Stimulated activated CD4-positive, alpha-beta T cell treated with anti-CD3 and anti-CD28 coated beads, Interleukin-12 subunit alpha, Interleukin-12 subunit beta, amount 100 ng/mL, for 48 hours (primary cell): Measurements from ENCODE around the gene CTSH.

ENCODE experiments used
- DNase-seq, 3 donors: peaks; one replicate each; pipeline ENCODE4 v3.0.0-alpha.2; 2020; ENCODE audit warnings: low read depth in 2 of 3, low spot score in 1 of 3

CTSH gene

DNA sequence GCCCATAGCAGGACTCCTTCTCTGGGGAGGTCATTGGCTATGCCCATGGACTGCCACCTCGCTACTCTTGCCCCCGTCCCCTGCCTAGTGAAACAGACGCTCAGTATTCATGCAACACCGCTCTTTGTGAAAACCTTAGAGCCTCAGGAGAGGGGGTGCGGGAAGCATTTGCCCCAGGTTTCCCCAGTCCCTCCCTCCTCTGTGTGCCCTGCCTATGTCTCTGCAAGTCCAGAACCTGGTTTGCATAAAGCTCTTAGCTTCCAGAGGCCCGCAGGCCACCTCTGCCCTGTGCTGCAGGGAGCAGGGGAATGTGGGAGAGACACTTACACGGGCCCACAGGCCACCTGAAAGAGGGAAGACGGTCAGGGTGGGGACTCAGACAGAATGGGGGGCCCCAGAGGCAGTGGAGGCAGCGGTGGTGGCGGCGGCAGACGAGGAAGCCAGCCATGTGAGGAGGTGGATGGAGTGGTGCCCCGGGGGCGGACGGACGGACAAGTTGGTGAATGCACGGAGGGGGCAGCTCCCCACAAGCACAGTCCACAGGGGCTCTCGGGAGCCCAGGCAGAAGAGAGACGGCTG is 33.8 kb upstream of the CTSH start:
- DNase-seq, result no peak

DNA sequence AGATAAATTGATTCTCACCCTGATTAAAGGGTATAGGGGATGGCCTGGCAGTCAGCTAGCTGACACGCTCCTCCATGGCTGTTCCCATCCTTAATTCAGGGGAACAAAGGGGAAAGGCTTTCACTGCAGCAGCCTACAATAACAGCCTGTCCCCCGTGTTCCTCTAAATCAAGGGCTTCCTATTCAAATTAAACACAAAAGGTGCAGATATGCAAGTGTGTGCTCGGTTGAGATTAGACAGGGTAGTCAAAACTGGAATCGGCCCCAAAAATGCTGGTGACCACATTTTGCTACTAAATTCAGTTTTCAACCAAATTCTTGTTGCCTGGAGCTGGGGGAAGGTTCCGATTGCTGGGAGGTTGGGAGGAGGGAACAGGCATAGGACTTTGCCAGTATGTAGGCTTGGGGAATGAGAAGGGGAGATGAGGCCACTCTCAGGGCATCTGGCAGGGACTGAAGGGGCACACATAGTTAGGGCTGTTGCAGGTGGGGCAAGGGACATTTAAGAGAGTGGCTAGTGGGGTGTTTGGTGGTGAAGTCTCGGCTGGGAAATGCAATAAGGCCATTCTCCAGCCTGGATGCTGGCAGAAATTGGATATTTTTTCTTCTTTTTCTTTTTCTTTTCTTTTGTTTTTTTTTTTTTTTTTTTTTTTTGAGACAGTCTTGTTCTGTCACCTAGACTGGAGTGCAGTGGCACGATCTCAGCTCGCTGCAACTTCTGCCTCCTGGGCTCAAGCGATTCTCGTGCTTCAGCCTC is 32.9 kb upstream of the CTSH start:
- DNase-seq, result no peak

DNA sequence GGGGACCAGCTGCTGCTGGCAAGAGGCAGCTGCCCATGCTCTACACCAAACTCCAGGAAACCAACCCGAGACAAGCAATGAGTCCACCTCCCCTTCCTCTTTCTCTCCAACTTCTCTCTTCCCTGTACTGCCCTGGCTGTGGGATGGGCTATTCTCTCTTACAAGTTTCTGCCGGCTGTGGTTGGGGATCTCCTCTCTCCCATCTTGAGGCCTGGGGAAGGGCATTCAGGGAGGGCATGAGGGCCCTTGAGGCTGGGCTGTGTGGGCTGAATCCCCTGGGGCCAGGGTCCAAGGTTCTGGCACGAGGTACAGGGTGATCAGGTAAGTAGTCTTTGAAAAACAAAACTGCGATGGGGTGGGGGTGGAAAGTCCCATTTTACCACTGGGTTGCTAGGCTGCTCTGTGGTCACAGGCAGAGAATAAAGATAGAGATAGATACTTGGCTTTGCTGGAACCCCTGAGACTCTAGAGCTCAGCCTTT is 32.3 kb upstream of the CTSH start:
- no peak for DNase-seq

DNA sequence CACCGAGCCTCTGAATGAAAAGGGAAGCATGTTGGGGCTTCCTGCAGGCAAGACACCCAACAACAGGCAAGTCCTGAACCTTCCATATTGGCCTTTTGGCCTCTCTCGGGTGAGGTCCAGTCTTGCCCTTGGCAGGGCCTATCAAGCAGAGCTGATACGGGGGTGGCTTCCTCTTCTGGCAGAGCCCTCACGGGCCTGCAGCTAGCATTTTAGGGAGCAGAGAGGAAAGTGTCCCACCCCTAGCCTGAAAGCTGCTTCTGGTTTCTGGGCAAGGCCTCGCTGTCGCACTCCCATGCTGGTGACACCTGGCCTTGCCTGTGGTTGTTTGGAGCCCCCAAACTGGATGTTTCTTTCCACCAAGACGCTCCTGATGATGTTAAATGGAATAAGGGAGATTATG is 31.8 kb upstream of the CTSH start:
- DNase-seq, result no peak

DNA sequence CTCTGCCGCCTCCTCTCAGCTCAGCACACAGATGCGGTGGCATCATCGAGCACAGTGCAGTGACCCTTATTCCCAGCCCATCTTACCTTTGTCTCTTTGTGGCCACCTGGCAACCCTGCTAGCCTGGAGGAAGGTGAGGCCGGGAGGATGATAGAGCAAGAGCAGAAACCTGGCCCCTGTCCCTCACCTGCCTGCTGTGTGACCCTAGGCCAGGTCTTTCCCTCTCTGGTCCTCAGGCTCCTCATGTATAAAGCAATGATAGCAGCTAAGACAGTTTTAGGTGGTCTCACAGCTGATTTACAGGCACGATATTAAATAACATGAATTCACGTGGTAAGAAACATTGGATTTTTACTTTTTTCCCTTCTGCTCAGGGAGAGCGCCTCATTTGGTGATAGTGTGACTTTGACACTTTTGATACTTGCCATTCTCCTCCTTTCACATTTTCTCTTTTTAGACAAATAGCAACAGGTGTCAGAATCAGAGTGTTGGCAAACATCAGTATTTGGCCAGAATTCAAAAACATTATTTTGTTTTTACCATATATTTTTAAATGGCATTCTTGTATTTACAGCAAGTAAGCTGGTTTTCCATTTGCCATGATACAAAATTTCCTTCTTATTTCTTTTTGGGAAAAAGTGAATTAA is 29.5 kb upstream of the CTSH start:
- DNase-seq, result no peak

DNA sequence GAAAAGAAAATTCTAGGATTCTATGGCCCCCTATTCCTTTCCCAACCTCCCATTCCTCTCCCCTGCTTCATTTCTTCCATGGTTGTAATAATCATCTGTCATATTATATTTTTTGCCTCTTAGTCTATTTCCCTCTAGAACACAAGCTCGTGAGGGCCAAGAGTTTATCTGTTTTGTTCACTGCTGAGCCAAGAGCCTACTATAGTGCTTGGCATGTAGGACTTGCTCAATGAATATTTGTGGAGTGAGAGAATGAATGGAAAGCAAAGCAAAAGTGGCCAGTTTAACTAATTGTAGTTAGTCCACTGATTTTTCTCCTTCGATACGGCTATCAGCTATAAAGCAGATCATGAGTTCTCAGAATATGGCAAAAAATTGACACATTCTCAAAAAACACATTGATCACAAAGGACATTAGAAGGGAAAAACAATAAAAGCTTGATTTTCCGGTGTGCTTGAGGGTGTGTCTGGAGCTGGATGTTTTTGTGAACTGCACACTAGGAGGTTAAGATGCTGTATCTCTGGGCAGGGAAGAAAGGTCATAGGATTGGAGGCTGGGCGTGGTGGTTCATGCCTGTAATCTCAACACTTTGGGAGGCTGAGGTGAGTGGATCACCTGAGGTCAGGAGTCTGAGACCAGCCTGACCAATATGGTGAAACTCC is 25.0 kb upstream of the CTSH start:
- no peak for DNase-seq

DNA sequence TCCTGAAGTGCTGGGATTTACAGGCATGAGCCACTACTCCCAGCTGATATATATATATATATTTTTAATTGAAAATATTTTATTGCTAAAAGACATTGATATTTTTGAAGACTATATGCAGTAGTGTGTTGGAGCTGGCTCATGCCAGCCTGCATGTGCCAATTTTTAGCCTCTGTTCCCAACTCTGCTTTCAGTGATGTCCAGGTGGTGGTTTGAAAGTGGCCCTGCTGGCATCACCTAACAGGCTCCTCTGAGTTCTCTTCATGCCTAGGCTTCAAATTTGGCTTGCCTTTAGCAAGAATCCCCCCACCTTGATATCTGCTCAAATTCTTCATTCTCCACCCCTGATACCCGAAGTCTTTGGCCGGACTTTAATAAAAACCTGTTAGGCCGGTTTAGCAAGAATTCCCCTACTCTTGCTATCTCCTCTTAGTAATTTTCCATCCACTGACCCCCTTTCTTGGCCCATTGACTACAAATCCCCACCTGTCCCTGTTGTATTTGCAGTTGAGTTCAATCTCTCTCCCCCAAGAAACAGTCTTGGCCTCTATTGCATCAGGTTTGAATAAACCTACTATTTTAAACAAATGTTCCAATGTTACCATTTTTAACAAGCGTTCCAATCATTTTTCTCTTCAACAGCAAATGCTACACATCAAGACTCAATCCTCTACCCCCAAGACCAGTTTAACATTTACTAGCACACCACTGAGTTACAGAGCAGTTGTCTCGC is 23.9 kb upstream of the CTSH start:
- DNase-seq, result no peak

DNA sequence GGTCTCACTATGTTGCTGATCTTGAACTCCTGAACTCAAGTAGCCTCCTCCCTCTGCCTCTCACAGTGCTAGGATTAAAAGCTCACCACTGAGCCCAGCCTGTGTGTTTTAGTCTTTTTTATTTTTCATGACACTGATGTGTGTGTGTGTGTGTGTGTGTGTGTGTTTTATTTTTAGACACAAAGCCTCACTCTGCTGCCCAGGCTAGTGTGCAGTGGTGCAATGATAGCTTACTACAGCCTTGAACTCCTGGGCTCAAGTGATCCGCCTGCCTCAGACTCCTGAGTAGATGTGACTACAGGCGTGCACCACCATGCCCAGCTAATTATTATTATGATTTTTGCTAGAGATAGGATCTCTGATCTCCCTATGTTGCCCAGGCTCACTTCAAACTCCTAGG is 23.3 kb upstream of the CTSH start:
- no peak for DNase-seq

DNA sequence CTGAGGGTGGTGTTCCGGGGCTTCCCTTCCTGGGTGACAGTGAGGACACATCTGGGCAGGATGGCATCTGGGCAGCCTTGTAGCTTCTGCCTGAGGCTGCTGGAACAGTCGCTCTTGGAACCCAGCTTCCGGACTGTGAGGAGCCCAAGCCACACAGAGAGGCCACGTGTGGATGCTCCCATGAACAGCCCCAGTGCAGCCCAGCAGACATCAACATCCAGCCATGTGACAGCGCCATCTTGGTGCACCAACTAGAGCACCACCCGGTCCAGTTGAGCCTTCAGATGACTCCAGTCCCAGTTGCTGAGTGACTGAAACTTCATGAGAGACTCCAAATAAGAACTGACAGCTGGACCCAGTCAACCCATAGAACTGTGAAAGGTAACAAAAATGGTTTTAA is 15.5 kb upstream of the CTSH start:
- DNase-seq, result no peak

DNA sequence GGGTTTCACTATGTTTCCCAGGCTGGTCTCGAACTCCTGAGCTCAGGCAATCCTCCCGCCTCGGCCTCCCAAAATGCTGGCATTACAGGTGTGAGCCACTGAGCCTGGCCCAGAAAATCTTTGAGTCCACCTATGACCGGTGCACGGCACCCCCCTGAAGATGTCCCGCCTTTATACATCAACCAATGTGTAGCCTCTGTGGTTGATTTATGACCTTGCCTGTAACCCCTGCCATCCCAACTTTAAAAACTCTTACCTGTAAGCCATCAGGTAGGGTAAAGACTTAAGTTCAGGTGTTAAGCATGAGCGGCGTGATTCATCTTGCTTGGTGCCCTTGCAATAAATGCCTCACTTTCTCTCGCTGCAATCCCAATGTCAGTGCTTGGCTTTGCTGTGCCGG is 14.5 kb upstream of the CTSH start:
- no peak for DNase-seq

DNA sequence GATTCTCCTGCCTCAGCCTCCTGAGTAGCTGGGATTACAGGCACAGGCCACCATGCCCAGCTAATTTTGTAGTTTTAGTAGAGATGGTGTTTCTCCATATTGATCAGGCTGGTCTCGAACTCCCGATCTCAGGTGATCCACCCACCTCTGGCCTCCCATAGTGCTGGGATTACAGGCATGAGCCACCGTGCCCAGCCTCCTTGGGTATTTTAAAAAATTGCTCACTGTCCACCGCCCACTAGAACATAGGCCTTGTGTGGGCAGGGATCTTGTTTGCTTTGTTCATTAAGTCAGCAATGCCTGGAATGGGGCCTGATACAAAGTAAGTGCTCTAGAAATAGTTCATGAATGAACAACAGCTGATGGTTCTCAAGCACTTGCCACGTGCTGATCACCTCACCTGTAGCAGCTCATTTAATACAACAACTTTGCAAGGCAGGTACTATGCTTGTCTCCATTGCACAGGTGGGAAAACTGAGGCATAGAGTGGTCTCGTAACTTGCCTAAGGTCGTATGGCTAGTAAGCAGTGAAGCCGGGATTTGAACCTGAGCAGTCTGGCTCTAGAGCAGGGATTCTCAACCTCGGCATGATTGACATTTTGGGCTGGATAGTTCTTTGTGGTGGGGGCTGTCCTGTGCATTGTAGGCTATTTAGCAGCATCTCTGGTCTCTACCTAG is 12.7 kb upstream of the CTSH start:
- DNase-seq, result no peak

DNA sequence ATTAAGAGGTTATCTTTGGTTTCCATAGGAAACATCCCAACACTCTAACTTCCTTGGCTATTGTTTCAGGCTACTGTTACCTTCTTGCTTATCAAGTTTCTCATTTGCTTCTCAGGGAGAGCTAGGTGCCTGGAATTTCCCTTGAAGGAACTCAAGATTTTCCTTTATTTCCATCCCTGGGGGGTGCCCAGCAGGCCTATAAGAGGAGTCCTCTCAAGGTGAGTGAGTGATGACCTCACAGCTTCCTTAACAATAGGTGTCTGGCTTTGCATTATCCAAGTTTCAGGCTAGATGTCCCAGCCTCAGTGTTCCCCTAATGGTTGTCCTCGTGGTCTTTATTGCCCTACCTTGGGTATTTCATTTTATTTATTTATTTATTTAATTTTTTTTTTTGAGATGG is 12.1 kb upstream of the CTSH start:
- DNase-seq, result no peak

DNA sequence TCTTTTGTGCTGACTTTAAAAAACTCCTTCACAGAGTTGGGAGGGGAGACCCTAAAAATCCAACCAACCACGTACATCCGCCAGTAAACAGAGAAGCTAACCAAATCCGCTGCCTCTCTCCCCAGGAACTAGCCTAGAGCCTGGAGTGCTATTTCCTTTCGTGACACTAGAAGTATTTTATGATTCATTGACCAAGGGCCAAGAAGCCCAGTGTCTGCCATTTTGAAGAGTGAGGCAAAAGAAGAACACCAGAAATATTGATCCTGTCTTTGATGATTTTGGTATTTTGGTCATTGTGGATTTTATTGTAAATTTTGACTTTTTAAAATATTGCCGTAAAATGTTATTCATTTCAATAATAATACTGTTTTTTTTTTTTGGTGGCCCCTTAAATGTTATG is 10.5 kb upstream of the CTSH start:
- DNase-seq, result no peak

DNA sequence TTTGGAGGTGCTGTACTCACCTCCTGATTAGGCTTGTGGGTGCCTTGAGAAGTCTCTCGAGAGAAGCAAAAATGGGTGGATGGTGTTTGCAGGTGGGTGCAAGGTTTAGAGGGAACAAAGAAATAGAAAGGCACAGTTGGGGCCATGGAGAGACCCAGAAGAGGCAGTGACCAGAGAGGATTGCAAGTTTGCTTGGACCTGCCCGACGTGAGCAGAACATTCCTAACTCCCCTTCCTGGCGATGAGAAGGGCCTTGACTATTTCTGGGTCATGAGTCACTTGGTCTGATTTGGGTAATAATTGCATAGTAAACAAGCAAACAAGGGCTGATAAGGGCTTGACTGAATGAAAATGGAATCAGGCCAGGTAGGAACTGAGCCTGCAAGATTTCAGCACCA is 7.0 kb upstream of the CTSH start:
- no peak for DNase-seq

DNA sequence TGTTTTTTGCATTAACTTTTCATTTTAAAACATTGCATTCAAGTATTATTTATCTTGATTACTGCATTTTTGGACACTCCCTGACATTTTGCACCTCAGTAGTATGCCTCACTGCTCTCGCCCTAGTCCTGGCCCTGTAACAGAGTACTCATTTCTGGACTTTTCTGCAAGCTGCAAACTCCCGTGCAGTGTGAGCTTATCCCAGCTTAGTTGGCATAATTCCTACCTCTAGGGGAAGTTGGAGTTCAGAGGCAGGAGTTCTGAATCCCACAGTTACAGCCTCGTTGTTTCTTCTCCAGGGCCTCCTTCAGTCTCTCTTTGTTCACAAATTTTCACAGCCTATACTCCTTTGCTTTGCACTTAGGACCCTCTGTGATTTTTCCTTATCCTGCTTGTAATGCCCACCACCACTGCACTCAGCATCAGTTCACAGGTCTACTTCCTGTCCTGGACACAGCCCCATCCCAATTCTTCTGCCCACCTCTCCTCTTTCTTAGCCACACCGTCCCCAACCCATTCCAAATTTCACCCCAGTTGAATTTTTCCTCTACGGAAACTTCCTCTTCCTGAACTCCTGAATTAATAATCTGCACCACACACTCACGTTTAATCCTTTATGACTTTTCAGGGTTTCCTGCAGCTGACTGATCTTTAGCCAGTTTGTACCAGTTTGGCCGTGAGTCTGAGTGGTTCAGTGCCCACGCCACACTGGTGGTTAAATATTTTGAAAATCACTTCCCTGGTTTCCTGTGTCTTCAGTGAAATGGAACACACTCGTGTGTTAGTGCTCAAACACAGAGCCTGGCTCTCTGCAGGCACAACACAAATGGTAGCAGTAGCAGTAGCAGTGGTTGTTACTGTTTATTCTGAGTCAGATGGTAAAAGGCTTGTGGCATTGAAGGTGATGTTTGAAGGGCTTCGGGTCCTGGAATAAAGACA is 6.3 kb upstream of the CTSH start:
- no peak for DNase-seq

DNA sequence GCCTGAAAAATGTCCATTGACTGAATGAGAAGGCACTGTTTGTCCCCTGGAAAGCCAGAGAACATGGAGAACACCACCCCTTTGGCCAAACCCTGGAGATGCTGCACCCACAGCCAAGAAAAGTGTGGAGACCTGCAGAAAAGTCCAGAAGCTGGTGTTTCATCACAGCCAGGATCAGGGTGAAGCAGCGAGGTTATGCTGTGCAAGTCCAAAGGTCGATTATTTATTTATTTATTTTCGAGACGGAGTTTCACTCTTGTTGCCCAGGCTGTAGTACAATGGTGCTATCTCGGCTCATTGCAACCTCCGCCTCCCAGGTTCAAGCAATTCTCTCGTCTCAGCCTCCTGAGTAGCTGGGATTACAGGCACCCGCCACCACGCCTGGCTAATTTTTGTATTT is 5.5 kb upstream of the CTSH start:
- no peak for DNase-seq

DNA sequence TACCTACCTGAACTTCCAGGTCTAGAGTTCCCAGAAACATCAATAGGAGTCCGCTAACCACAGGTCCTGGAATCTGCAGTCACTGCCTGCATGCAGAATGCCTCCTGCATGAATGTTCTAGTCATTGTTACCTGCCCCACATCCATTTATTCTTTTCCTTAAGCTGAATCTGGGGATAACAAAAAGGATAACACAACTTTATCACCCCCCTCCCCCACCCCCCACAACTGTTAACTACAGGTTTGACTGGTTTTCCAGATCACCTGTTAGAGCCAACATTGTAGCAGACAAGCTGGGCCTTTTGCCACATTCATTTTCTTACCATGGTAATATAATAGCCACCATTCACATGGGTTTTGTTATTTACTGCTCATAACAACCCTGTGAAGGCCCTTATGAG is 4.6 kb upstream of the CTSH start:
- DNase-seq, result no peak

DNA sequence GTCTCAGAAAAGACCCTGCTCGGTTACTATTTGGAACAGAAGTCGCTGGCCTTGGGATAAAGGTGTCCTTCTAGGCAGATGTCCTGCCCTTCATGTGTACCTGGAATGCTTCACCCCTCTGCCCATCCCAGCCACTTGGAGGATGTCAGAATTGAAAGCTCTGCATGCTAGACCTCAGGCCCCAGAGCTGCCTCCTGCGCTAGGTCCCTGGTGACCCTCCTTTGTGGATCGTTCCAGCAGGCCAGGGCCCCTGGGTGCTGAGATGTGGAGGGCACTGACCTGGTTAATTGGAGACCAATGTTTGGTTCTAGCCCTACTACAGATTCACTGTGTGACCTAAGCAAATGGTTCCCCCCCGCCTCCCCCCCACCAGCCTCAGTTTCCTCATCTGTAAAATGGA is 2.7 kb upstream of the CTSH start:
- no peak for DNase-seq

DNA sequence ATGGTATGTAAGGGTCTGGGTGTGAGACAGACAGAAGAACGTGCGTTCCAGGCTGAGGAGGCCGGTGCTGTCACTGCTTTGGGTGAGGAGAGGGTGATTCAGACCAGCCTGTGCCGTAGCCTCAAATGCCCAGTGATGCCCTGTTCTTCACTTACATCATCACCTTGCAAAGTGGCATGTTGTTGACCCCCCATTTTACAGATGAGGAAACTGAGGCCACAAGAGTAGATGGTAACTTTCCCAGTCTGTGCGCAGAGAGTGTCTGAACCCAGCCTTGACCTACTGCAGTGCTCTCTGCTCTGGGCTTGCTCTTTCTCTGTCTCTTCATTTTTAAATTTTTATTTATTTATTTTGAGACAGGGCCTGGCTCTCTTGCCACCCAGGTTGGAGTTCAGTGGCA is 1.6 kb upstream of the CTSH start:
- no peak for DNase-seq

DNA sequence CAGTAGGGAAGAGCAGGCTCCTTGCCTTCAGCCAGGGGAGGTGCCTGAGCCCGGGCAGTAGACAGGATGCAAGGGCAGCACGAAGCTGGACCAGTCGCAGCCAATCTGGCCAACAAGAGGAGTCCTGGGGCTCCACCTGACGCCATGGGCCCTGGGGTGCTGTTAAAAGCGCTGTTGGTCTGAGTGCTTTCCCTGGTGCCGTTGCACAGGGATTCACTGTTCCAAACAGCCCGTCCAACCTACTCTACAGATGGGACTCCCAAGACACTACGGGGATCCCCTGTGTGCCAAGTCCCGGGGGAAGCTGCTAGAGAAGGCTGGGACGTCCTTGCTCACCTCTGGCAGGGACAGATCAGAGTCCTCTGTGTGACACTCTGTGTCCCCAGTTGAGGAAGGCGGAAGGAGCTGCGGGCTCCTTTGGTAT is 632 bp downstream of the CTSH start:
- no peak for DNase-seq
